HepG2 (cell line): Measurements from ENCODE around the gene FBXO11. TPM values are rescaled to one million over a fixed set of nuclear protein-coding genes. Genes with fewer than 3 reads are reported as not detected.
A peak's percentile ranks its signal among the peaks of the same experiment; 100 is the strongest.

Source experiments
- ATAC-seq: fragments of 200-7000 bp; cut with Tn5 transposase; 3 replicates; pipeline ENCODE4 v1.9.1; 2020; ENCODE audit warnings: mild to moderate bottlenecking, moderate library complexity
- BruUV-seq: library from RNA; stranded (reverse); fragments of 400-500 nt; replicated peaks from 2 replicates; lab custom pipeline; 2021; lab: Mats Ljungman, UMichigan
- CTCF ChIA-PET: fragments of 300-600 bp; formaldehyde crosslinking; extraction: SDS; loops from one replicate; lab custom pipeline; 2021; ENCODE audit warnings: low total read pairs, inconsistent platforms, low intra/inter-chr PET ratio; lab: Yijun Ruan, JAX
- POLR2A ChIA-PET: fragments of 350-600 bp; sonication (Branson Sonifier 250); formaldehyde crosslinking; loops from one replicate; lab custom pipeline; 2020; ENCODE audit warnings: antibody characterized with exemption, inconsistent platforms; lab: Yijun Ruan, JAX
- DNase-seq: peaks from one replicate; pipeline ENCODE4 v3.0.0-alpha.2; 2015; ENCODE audit warnings: low spot score
- FAIRE-seq: peaks from 3 replicates; lab custom pipeline; 2011; peaks lifted over from hg19 to GRCh38; lab: Jason Lieb, UNC
- H2AFZ ChIP-seq: one replicate; pipeline ENCODE4 v1.6.1; 2011; ENCODE audit warnings: low read length, inconsistent platforms
- H3K27ac ChIP-seq: fragments of 300-600 bp; 3 replicates; pipeline ENCODE4 v1.8.0; 2011; ENCODE audit warnings: mixed run types, mild to moderate bottlenecking, mixed read lengths, low read length, inconsistent platforms; ENCODE audit not compliant: insufficient read depth; ENCODE audit errors: extremely low read length
- H3K27me3 ChIP-seq, 2 experiments: fragments of 200-600 bp in 1 of 2; 2 replicates in 1 of 2; 3 replicates in 1 of 2; pipeline versions ENCODE4 v1.6.0 to v1.8.0; 2011; ENCODE audit warnings: low read length in 2 of 2, mild to moderate bottlenecking in 2 of 2, moderate library complexity in 2 of 2, inconsistent platforms in 1 of 2; ENCODE audit not compliant: insufficient read depth in 2 of 2, control insufficient read depth in 1 of 2
- H3K36me3 ChIP-seq, 2 experiments: fragments of 200-600 bp in 1 of 2; replicated peaks in 1 of 2; 2 replicates in 1 of 2; 3 replicates in 1 of 2; pipeline versions ENCODE4 v1.5.1 to v1.8.0; 2011; ENCODE audit warnings: low read length in 2 of 2, inconsistent platforms in 1 of 2; ENCODE audit not compliant: insufficient read depth in 2 of 2, control insufficient read depth in 1 of 2
- H3K4me1 ChIP-seq: 2 replicates; pipeline ENCODE4 v1.5.1; 2012; ENCODE audit warnings: low read length, inconsistent platforms; ENCODE audit not compliant: insufficient read depth
- H3K4me2 ChIP-seq: 2 replicates; pipeline ENCODE4 v1.6.0; 2011; ENCODE audit warnings: low read depth, low read length, inconsistent platforms
- H3K4me3 ChIP-seq, 3 experiments: fragments of 200-600 bp in 1 of 3; sonication (generic), shearing (Covaris generic) in 1 of 3; replicated peaks in 1 of 3; 2 replicates each; pipeline ENCODE4 v1.5.1; 2011 to 2016; ENCODE audit warnings: low read length in 3 of 3, inconsistent platforms in 2 of 3, low read depth in 2 of 3, mild to moderate bottlenecking in 2 of 3, control low read depth in 1 of 3, mixed read lengths in 1 of 3; ENCODE audit not compliant: insufficient read depth in 1 of 3
- H3K79me2 ChIP-seq: one replicate; pipeline ENCODE4 v1.6.1; 2011; ENCODE audit warnings: low read length, inconsistent platforms; ENCODE audit not compliant: insufficient read depth
- H3K9ac ChIP-seq: 2 replicates; pipeline ENCODE4 v1.6.0; 2011; ENCODE audit warnings: mild to moderate bottlenecking, low read depth, low read length, inconsistent platforms; ENCODE audit not compliant: insufficient read depth
- H3K9me3 ChIP-seq: 2 replicates; pipeline ENCODE4 v1.5.1; 2012; ENCODE audit warnings: mild to moderate bottlenecking, low read length
- H4K20me1 ChIP-seq: 2 replicates; pipeline ENCODE4 v1.6.0; 2011; ENCODE audit warnings: inconsistent platforms, mild to moderate bottlenecking, low read length, moderate library complexity; ENCODE audit not compliant: insufficient read depth
- HOXA3 ChIP-seq: sonication (generic); formaldehyde crosslinking; IDR thresholded peaks from 2 replicates; pipeline ENCODE4 v1.5.0; 2020; ENCODE audit warnings: missing genetic modification reagents
- KAT7 ChIP-seq: IDR thresholded peaks from 2 replicates; pipeline ENCODE4 v1.6.1; 2018; ENCODE audit warnings: borderline replicate concordance, missing compliant biosample characterization
- KDM1A ChIP-seq: IDR thresholded peaks from 2 replicates; pipeline ENCODE4 v1.6.1; 2016; ENCODE audit warnings: missing compliant biosample characterization
- NR2F1 ChIP-seq, 2 experiments: fragments of 450-650 bp in 1 of 2; formaldehyde crosslinking in 1 of 2; IDR thresholded peaks; 2 replicates each; pipeline versions ENCODE4 v1.5.0 to v1.6.1; 2016 to 2020; ENCODE audit warnings: mild to moderate bottlenecking in 1 of 2, missing compliant biosample characterization in 1 of 2, missing genetic modification reagents in 1 of 2, moderate library complexity in 1 of 2
- NR2F6 ChIP-seq, 2 experiments: IDR thresholded peaks; 2 replicates each; pipeline ENCODE4 v1.6.1; 2016; ENCODE audit warnings: antibody characterized with exemption in 1 of 2, mild to moderate bottlenecking in 1 of 2
- POLR2AphosphoS2 ChIP-seq: IDR thresholded peaks from 2 replicates; pipeline ENCODE4 v1.6.1; 2011; ENCODE audit warnings: low read depth, low read length, improper control_type of control experiment
- POLR2AphosphoS5 ChIP-seq: IDR thresholded peaks from 2 replicates; pipeline ENCODE4 v1.6.1; 2012; ENCODE audit warnings: low read depth, low read length
- ZNF33A ChIP-seq: sonication (generic); formaldehyde crosslinking; IDR thresholded peaks from 2 replicates; pipeline ENCODE4 v1.5.1; 2020; ENCODE audit warnings: missing genetic modification reagents, mild to moderate bottlenecking, moderate library complexity, borderline replicate concordance
- WGBS: methylation state at CpG from one replicate; pipeline ENCODE4 v1.1.6; 2017; ENCODE audit warnings: low lambda C conversion rate; 5-methylcytosine and 5-hydroxymethylcytosine counted together
- in situ Hi-C: cut with HindIII; loops from 2 replicates; pipeline ENCODE4 v1.10.0; 2017; ENCODE audit warnings: low pct_unique_long_range_greater_than_20kb; ENCODE audit not compliant: extremely low pct_ligation_motif_present
- intact Hi-C: fragments of 100-400 bp; cut with micrococcal nuclease; formaldehyde crosslinking; loops from one replicate; pipeline ENCODE4 v1.10.0; 2022; ENCODE audit not compliant: unreplicated experiment
- polyA plus RNA-seq, 8 experiments: library from polyadenylated mRNA; depleted of rRNA in 3 of 8; stranded (reverse) in 7 of 8; unstranded in 1 of 8; fragments of >200 nt; fragmentation: Illumina TruSeq in 4 of 8; extraction: Trizol in 4 of 8; gene quantifications; 2 replicates each; pipeline versions ENCODE4 v1.2.1 to v1.2.3, GENCODE V29; 2011 to 2016; ENCODE audit warnings: low read depth in 4 of 8, missing spikeins in 1 of 8, mixed read lengths in 1 of 8; ENCODE audit not compliant: insufficient read depth in 1 of 8
- total RNA-seq, 5 experiments: library from RNA; depleted of rRNA; stranded (reverse); fragments of >200 nt; fragmentation: Illumina TruSeq; extraction: Trizol; gene quantifications; 2 replicates each; pipeline ENCODE4 v1.2.3, GENCODE V29; 2016; ENCODE audit warnings: low read depth in 1 of 5

FBXO11 gene
- total and polyA plus RNA-seq, 2 of the 13 experiments (the other 11 are each of a cell fraction or from before 2014, with no cell fraction given): 27.9 to 47.6 TPM

DNA sequence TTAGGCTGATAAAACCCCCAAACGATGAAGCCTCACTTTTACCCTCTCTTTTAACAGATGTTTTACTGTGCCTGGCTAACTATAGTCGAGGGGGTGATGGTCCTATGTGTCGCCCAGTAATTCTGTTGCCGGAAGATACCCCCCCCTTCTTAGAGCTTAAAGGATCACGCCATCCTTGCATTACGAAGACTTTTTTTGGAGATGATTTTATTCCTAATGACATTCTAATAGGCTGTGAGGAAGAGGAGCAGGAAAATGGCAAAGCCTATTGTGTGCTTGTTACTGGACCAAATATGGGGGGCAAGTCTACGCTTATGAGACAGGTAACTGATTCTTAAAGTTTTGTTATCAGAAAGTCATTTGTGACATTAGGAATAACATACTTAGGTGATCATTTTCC is 102.9 kb downstream of the FBXO11 start:
- POLR2A ChIA-PET: no interaction called here
- CTCF ChIA-PET: no interaction called here

DNA sequence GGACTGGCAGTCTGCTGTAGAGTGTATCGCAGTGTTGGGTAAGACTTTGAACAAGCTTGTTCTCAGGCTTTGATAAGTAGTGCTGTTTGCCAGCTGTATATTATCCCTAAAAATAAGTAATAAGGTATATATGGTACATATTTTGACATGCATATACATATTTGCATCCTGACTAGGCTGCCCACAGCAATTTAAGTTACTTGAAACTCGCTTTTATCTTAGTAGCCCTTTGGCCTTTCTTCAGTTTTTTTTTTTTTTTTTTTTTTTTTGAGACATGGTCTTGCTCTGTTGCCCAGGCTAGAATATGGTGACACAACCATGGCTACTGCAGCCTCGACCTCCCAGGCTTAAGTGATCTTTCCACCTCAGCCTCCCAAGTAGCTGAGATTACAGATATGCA is 105.2 kb downstream of the FBXO11 start:
- in situ Hi-C loops: no loop called here
- H3K27ac ChIP-seq: no peak overlapping the region
- no peak overlapping the region for H3K4me3 ChIP-seq
- H3K4me2 ChIP-seq: no peak overlapping the region
- no peak for DNase-seq
- H3K27me3 ChIP-seq: no peaks in the 10 kb centered on the region
- no peaks in the 10 kb centered on the region for H3K79me2 ChIP-seq
- H3K9ac ChIP-seq: no peak overlapping the region
- H2AFZ ChIP-seq: no peak overlapping the region
- H4K20me1 ChIP-seq: no peaks in the 10 kb centered on the region; the same call in 1 of the 2 replicates
- 76% methylated on average over 3 of the region's 3 CpGs for WGBS
- ChIA-PET CTCF (no interaction called here), POLR2A (no interaction called here)
- no TSS peak for BruUV-seq
- no peaks in the 10 kb centered on the region for H3K4me1 ChIP-seq
- intact Hi-C loops: no loop called here
- peaks cover 7% of the 10 kb centered on the region; the same call in 1 of the 2 replicates for H3K9me3 ChIP-seq
- TF ChIP-seq ZNF33A (CRISPR knock-in tag): no peak
- TF ChIP-seq KDM1A (CRISPR knock-in tag): no peak
- TF ChIP-seq POLR2AphosphoS5: 0 out of 2 replicates have a peak, but pooled peaks have one; percentile 21
- TF ChIP-seq KAT7 (CRISPR knock-in tag): no peak
- no peak for TF ChIP-seq NR2F6 (IDR thresholded peaks at IDR 0.05)
- TF ChIP-seq NR2F6 (CRISPR knock-in tag; IDR thresholded peaks at IDR 0.05): no peak
- TF ChIP-seq NR2F1 (CRISPR knock-in tag; IDR thresholded peaks at IDR 0.05): no peak
- no peak for ATAC-seq
- peaks cover 42 to 97% of the 10 kb centered on the region in 2 experiments for H3K36me3 ChIP-seq
- FAIRE-seq: no peak

More for the DNA sequence above, 102.9 kb downstream of the FBXO11 start:
- Histone ChIP-seq H3K36me3 (peaks cover 43 to 96% of the 10 kb centered on the region in 2 experiments), H4K20me1 (no peaks in the 10 kb centered on the region; the same call in 1 of the 2 replicates), H3K4me2 (no peak overlapping the region), H3K4me1 (no peaks in the 10 kb centered on the region), H3K79me2 (no peaks in the 10 kb centered on the region), H3K27ac (no peak overlapping the region), H3K9me3 (peaks cover 7% of the 10 kb centered on the region; the same call in 1 of the 2 replicates), H3K9ac (no peak overlapping the region), H2AFZ (no peak overlapping the region), H3K27me3 (no peaks in the 10 kb centered on the region), H3K4me3 (no peak overlapping the region)
- no peak for TF ChIP-seq HOXA3 (CRISPR knock-in tag)
- 0 out of 2 replicates have a peak, but pooled peaks have one; percentile 68 for TF ChIP-seq POLR2AphosphoS2
- in situ Hi-C loops: no loop called here
- DNase-seq: no peak
- FAIRE-seq: no peak
- ATAC-seq: no peak
- 97% methylated on average over 7 of the region's 7 CpGs for WGBS
- intact Hi-C loops: no loop called here
- no TSS peak for BruUV-seq
